Mesenchymal stem cell (in vitro differentiated cells and primary cell): ENCODE data around the gene LDAH.
"Not testable (repeated sequence)": the region's sequence is repeated elsewhere in the genome, so short reads cannot be mapped to it uniquely, and the experiment has no call there.

Source experiments
- DNase-seq: peaks from one replicate; pipeline ENCODE4 v3.0.0-alpha.2; 2013
- H2AFZ ChIP-seq: one replicate; pipeline ENCODE4 v1.6.1; 2013; ENCODE audit warnings: low read depth, mild to moderate bottlenecking, control low read depth, inconsistent platforms, low read length, moderate library complexity
- H2AK5ac ChIP-seq: 2 replicates; pipeline ENCODE4 v1.6.1; 2013; ENCODE audit warnings: low read length, moderate library complexity, mild to moderate bottlenecking, inconsistent platforms; ENCODE audit not compliant: severe bottlenecking
- H2BK120ac ChIP-seq: one replicate; pipeline ENCODE4 v1.6.1; 2013; ENCODE audit warnings: low read depth, mild to moderate bottlenecking, inconsistent platforms, low read length, moderate library complexity
- H2BK12ac ChIP-seq, 2 experiments: one replicate each; pipeline ENCODE4 v1.6.1; 2013; ENCODE audit warnings: inconsistent platforms in 2 of 2, low read length in 2 of 2, mild to moderate bottlenecking in 2 of 2, moderate library complexity in 2 of 2, control low read depth in 1 of 2
- H2BK15ac ChIP-seq: one replicate; pipeline ENCODE4 v1.6.1; 2013; ENCODE audit warnings: mild to moderate bottlenecking, low read depth, inconsistent platforms; ENCODE audit not compliant: poor library complexity, severe bottlenecking
- H2BK5ac ChIP-seq: 2 replicates; pipeline ENCODE4 v1.6.1; 2013; ENCODE audit warnings: low read depth, mild to moderate bottlenecking, low read length, control low read depth, inconsistent platforms; ENCODE audit not compliant: poor library complexity, severe bottlenecking
- H3K14ac ChIP-seq, 2 experiments: one replicate each; pipeline ENCODE4 v1.6.1; 2013; ENCODE audit warnings: inconsistent platforms in 2 of 2, low read length in 2 of 2, control low read depth in 1 of 2, mild to moderate bottlenecking in 1 of 2, moderate library complexity in 1 of 2
- H3K18ac ChIP-seq, 2 experiments: one replicate each; pipeline ENCODE4 v1.6.1; 2013; ENCODE audit warnings: inconsistent platforms in 2 of 2, low read length in 2 of 2, control low read depth in 1 of 2, low read depth in 1 of 2, mild to moderate bottlenecking in 1 of 2
- H3K23ac ChIP-seq, 2 experiments: one replicate each; pipeline ENCODE4 v1.6.1; 2013; ENCODE audit warnings: inconsistent platforms in 2 of 2, low read length in 2 of 2, mild to moderate bottlenecking in 2 of 2, moderate library complexity in 2 of 2, control low read depth in 1 of 2
- H3K27ac ChIP-seq: 2 replicates; pipeline ENCODE4 v1.5.1; 2013; ENCODE audit warnings: mild to moderate bottlenecking, moderate library complexity, low read length, control low read depth, inconsistent platforms; ENCODE audit not compliant: poor library complexity, severe bottlenecking
- H3K27me3 ChIP-seq, 2 experiments: 2 replicates each; pipeline versions ENCODE4 v1.6.1 to v1.7.0; 2013; ENCODE audit warnings: low read length in 2 of 2, mild to moderate bottlenecking in 2 of 2, moderate library complexity in 2 of 2, control low read depth in 1 of 2, inconsistent platforms in 1 of 2; ENCODE audit not compliant: control insufficient read depth in 1 of 2, insufficient read depth in 1 of 2
- H3K36me3 ChIP-seq, 2 experiments: 2 replicates each; pipeline versions ENCODE4 v1.6.1 to v1.7.0; 2013; ENCODE audit warnings: low read length in 2 of 2, control low read depth in 1 of 2, inconsistent platforms in 1 of 2, low read depth in 1 of 2, mild to moderate bottlenecking in 1 of 2; ENCODE audit not compliant: insufficient read depth in 2 of 2, control insufficient read depth in 1 of 2
- H3K4ac ChIP-seq, 2 experiments: one replicate each; pipeline ENCODE4 v1.6.1; 2013; ENCODE audit warnings: inconsistent platforms in 2 of 2, low read length in 2 of 2, mild to moderate bottlenecking in 2 of 2, moderate library complexity in 2 of 2, control low read depth in 1 of 2, low read depth in 1 of 2
- H3K4me1 ChIP-seq: 2 replicates; pipeline ENCODE4 v1.6.1; 2013; ENCODE audit warnings: low read depth, low read length, control low read depth; ENCODE audit not compliant: control insufficient read depth, insufficient read depth
- H3K4me2 ChIP-seq: 2 replicates; pipeline ENCODE4 v1.6.1; 2013; ENCODE audit warnings: low read length, mild to moderate bottlenecking, inconsistent platforms; ENCODE audit not compliant: poor library complexity, severe bottlenecking
- H3K4me3 ChIP-seq, 2 experiments: 2 replicates each; pipeline versions ENCODE4 v1.5.1 to v1.7.0; 2013; ENCODE audit warnings: low read length in 2 of 2, mild to moderate bottlenecking in 2 of 2, control low read depth in 1 of 2, low read depth in 1 of 2; ENCODE audit not compliant: insufficient read depth in 1 of 2
- H3K79me1 ChIP-seq: replicated peaks from 2 replicates; pipeline ENCODE4 v1.6.1; 2013; ENCODE audit warnings: mild to moderate bottlenecking, control low read depth, low read length, inconsistent platforms; ENCODE audit not compliant: poor library complexity, severe bottlenecking
- H3K9ac ChIP-seq: 2 replicates; pipeline ENCODE4 v1.7.0; 2013; ENCODE audit warnings: mild to moderate bottlenecking, low read length, moderate library complexity
- H3K9me3 ChIP-seq: 2 replicates; pipeline ENCODE4 v1.7.0; 2013; ENCODE audit warnings: mild to moderate bottlenecking, low read length; ENCODE audit not compliant: control insufficient read depth
- H4K8ac ChIP-seq: one replicate; pipeline ENCODE4 v1.6.1; 2013; ENCODE audit warnings: inconsistent platforms, mild to moderate bottlenecking, low read length, moderate library complexity
- H4K91ac ChIP-seq: one replicate; pipeline ENCODE4 v1.6.1; 2013; ENCODE audit warnings: mild to moderate bottlenecking, low read length, inconsistent platforms
- WGBS: methylation state at CpG from one replicate; pipeline ENCODE4 v1.1.7; 2013; ENCODE audit warnings: mixed read lengths; 5-methylcytosine and 5-hydroxymethylcytosine counted together

LDAH gene

GRCh38 chr2:20797096-20797495, 25.8 kb downstream of the LDAH start:
- no peak overlapping the region for H4K8ac ChIP-seq
- H3K27me3 ChIP-seq = no peaks in the 10 kb centered on the region
- no peak overlapping the region for H3K23ac ChIP-seq
- no peak overlapping the region for H2BK5ac ChIP-seq
- H3K27ac ChIP-seq = no peak overlapping the region
- H3K9me3 ChIP-seq = peaks cover 4% of the 10 kb centered on the region
- no peak overlapping the region for H4K91ac ChIP-seq
- no peak for DNase-seq
- no peak overlapping the region for H3K14ac ChIP-seq
- H2BK120ac ChIP-seq = no peak overlapping the region
- H3K4me1 ChIP-seq = no peaks in the 10 kb centered on the region
- H2AFZ ChIP-seq = no peak overlapping the region
- H3K4ac ChIP-seq = no peak overlapping the region
- no peak overlapping the region for H3K9ac ChIP-seq
- peaks cover 16% of the 10 kb centered on the region for H3K79me1 ChIP-seq
- WGBS = 98% methylated on average over 2 of the region's 3 CpGs
- no peak overlapping the region for H3K18ac ChIP-seq
- H2BK15ac ChIP-seq = no peak overlapping the region
- no peak overlapping the region for H3K4me2 ChIP-seq
- no peak overlapping the region for H2AK5ac ChIP-seq
- H2BK12ac ChIP-seq = no peak overlapping the region
- peaks cover 0 to 18% of the 10 kb centered on the region in 2 experiments for H3K36me3 ChIP-seq
- no peak overlapping the region for H3K4me3 ChIP-seq

DNA sequence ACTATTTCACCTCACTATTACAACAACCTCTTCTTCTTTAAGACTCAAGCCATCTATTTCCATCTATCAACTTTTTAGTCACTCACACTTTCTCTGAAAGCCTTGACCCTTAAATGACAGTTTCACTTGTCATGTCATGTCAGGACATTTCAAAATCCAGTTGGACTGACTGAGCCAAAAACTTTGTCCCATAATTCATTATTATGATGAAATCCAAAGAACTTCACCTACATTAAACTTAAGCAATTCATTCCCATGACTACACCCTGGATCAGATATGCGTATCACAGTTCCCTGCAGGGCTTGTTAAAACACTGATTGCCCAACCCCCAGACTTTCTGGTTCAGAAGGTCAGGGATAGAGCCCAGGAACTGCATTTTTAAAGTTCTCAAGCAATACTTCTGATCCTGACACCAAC, 26.5 kb downstream of the LDAH start:
- H3K9ac ChIP-seq = no peak overlapping the region
- no peak overlapping the region for H3K14ac ChIP-seq
- H4K8ac ChIP-seq = no peak overlapping the region
- H3K4me2 ChIP-seq = no peak overlapping the region
- WGBS = 96% methylated on average over 1 of the region's 1 CpG
- peaks cover 16% of the 10 kb centered on the region for H3K79me1 ChIP-seq
- H3K23ac ChIP-seq = no peak overlapping the region
- no peaks in the 10 kb centered on the region for H3K27me3 ChIP-seq
- no peak overlapping the region for H2BK12ac ChIP-seq
- H2BK5ac ChIP-seq = no peak overlapping the region
- H2BK15ac ChIP-seq = no peak overlapping the region
- H3K4me3 ChIP-seq = no peak overlapping the region
- no peak overlapping the region for H3K18ac ChIP-seq
- H2BK120ac ChIP-seq = no peak overlapping the region
- no peak overlapping the region for H2AFZ ChIP-seq
- H2AK5ac ChIP-seq = no peak overlapping the region
- H3K36me3 ChIP-seq = peaks cover 0 to 18% of the 10 kb centered on the region in 2 experiments
- H3K9me3 ChIP-seq = peaks cover 4% of the 10 kb centered on the region
- no peak overlapping the region for H3K27ac ChIP-seq
- peak; percentile 6 for DNase-seq
- no peak overlapping the region for H3K4ac ChIP-seq
- no peaks in the 10 kb centered on the region for H3K4me1 ChIP-seq
- H4K91ac ChIP-seq = no peak overlapping the region

- not testable (repeated sequence) for H3K4ac ChIP-seq, H3K4me3 ChIP-seq, H3K4me2 ChIP-seq, H3K27ac ChIP-seq, H3K4me1 ChIP-seq, H3K27me3 ChIP-seq, H2AK5ac ChIP-seq, H4K91ac ChIP-seq, H3K9ac ChIP-seq, H3K9me3 ChIP-seq, DNase-seq, H2BK120ac ChIP-seq, H2BK15ac ChIP-seq, H3K18ac ChIP-seq, H4K8ac ChIP-seq, H3K23ac ChIP-seq, H3K14ac ChIP-seq, H2AFZ ChIP-seq, H2BK12ac ChIP-seq
- 100% methylated on average over 3 of the region's 3 CpGs for WGBS
- Histone ChIP-seq H3K79me1 (peaks cover 29% of the 10 kb centered on the region), H2BK5ac (peak overlapping the region; percentile 12), H3K36me3 (peaks cover 6 to 27% of the 10 kb centered on the region in 2 experiments)
Observed at GRCh38 chr2:20793944-20794343, 29.0 kb downstream of the LDAH start.

DNA sequence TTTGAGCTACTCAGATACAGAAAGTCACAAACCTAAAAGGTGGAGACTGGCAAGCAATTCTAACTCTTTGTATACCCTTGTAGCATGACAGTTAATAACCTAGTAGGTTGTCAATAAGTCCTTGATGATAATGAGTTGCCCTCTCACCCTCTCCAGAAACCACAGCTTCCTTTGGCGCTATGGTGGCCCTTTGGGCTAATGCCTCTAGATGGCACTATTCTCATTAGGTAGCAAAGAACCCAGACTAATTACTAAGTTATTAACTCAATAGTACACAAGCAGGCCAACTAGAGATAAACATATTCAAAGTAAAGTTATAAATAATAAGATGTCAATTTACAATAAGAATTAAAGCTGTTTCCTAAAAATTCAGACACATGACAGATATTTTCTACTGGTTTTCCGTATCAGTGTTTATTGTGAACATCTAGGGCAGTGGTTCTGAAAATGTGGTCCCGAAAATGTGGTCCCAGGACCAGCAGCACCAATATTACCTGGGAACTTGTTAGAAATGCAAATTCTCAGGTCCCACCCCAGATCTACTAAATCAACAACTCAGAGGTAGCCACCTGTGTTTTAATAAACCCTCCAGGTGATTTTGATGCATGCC, 41.1 kb downstream of the LDAH start:
- H3K4me1 ChIP-seq = no peaks in the 10 kb centered on the region
- H3K36me3 ChIP-seq = peaks cover 3 to 10% of the 10 kb centered on the region in 2 experiments
- no peaks in the 10 kb centered on the region for H3K9me3 ChIP-seq
- H3K4ac ChIP-seq = no peak overlapping the region
- no peak overlapping the region for H3K23ac ChIP-seq
- no peak overlapping the region for H3K4me2 ChIP-seq
- H2BK12ac ChIP-seq = no peak overlapping the region
- no peak overlapping the region for H4K8ac ChIP-seq
- no peak overlapping the region for H4K91ac ChIP-seq
- no peak overlapping the region for H3K9ac ChIP-seq
- H2BK5ac ChIP-seq = no peak overlapping the region
- H3K18ac ChIP-seq = no peak overlapping the region
- H3K4me3 ChIP-seq = no peak overlapping the region
- no peak overlapping the region for H2BK120ac ChIP-seq
- no peaks in the 10 kb centered on the region for H3K27me3 ChIP-seq
- no peak overlapping the region for H2BK15ac ChIP-seq
- H2AFZ ChIP-seq = no peak overlapping the region
- H3K79me1 ChIP-seq = peaks cover 12% of the 10 kb centered on the region
- peak; percentile 38 for DNase-seq
- H2AK5ac ChIP-seq = no peak overlapping the region
- WGBS = 79% methylated on average over 3 of the region's 3 CpGs
- H3K27ac ChIP-seq = no peak overlapping the region
- no peak overlapping the region for H3K14ac ChIP-seq
